ENCODE data around the gene CMSS1.

Gene CMSS1

GRCh38 chr3:99818818-99819217, 1.2 kb downstream of the CMSS1 start:
- H3K27ac ChIP-seq = no peak overlapping the region
- no peak for TF ChIP-seq CTCF (IDR thresholded peaks at IDR 0.05; ENCODE audit: low read depth, low read length, missing control alignments)
- in situ Hi-C loops (cut with HindIII; ENCODE audit: low pct_ligation_motif_present, low sequenced_read_pairs) = no loop called here
- no peaks in the 10 kb centered on the region for H3K27me3 ChIP-seq (replicated peaks)
- no peaks in the 10 kb centered on the region for H3K36me3 ChIP-seq (replicated peaks)
- no peak for DNase-seq
- H3K4me3 ChIP-seq (ENCODE audit: low read depth, low read length) = no peak overlapping the region

GRCh38 chr3:99823723-99824711, 6.4 kb downstream of the CMSS1 start:
- no peaks in the 10 kb centered on the region for H3K36me3 ChIP-seq (replicated peaks)
- no peak for DNase-seq
- in situ Hi-C loops (cut with HindIII; ENCODE audit: low pct_ligation_motif_present, low sequenced_read_pairs) = no loop called here
- no peak overlapping the region for H3K4me3 ChIP-seq (ENCODE audit: low read depth, low read length)
- H3K27ac ChIP-seq = no peak overlapping the region
- no peak for TF ChIP-seq CTCF (IDR thresholded peaks at IDR 0.05; ENCODE audit: low read depth, low read length, missing control alignments)
- H3K27me3 ChIP-seq (replicated peaks) = no peaks in the 10 kb centered on the region

GRCh38 chr3:99825004-99825640, 7.5 kb downstream of the CMSS1 start:
- no peak for DNase-seq
- in situ Hi-C loops (cut with HindIII; ENCODE audit: low pct_ligation_motif_present, low sequenced_read_pairs) = loop anchor here (25.0 kb wide), 2 partner anchors 237 to 437 kb away; partner anchors contain the start of gene TBC1D23
- Histone ChIP-seq H3K36me3 (replicated peaks) (no peaks in the 10 kb centered on the region), H3K4me3 (ENCODE audit: low read depth, low read length) (no peak overlapping the region), H3K27me3 (replicated peaks) (no peaks in the 10 kb centered on the region), H3K27ac (no peak overlapping the region)
- TF ChIP-seq CTCF (IDR thresholded peaks at IDR 0.05; ENCODE audit: low read depth, low read length, missing control alignments) = no peak

- in situ Hi-C loops (cut with HindIII; ENCODE audit: low pct_ligation_motif_present, low sequenced_read_pairs) = loop anchor here (25.0 kb wide), 2 partner anchors 232 to 432 kb away; partner anchors contain the start of gene TBC1D23
- Histone ChIP-seq H3K36me3 (replicated peaks) (no peaks in the 10 kb centered on the region), H3K27me3 (replicated peaks) (no peaks in the 10 kb centered on the region), H3K27ac (no peak overlapping the region), H3K4me3 (ENCODE audit: low read depth, low read length) (no peak overlapping the region)
- no peak for TF ChIP-seq CTCF (IDR thresholded peaks at IDR 0.05; ENCODE audit: low read depth, low read length, missing control alignments)
- DNase-seq = no peak
These were observed 12.2 kb downstream of the CMSS1 start for GRCh38 chr3:99829844-99830243.

GRCh38 chr3:99833617-99834205, 16.0 kb downstream of the CMSS1 start:
- H3K4me3 ChIP-seq (ENCODE audit: low read depth, low read length) = no peak overlapping the region
- no peak overlapping the region for H3K27ac ChIP-seq
- TF ChIP-seq CTCF (IDR thresholded peaks at IDR 0.05; ENCODE audit: low read depth, low read length, missing control alignments) = no peak
- in situ Hi-C loops (cut with HindIII; ENCODE audit: low pct_ligation_motif_present, low sequenced_read_pairs) = loop anchor here (25.0 kb wide), 2 partner anchors 229 to 429 kb away; partner anchors contain the start of gene TBC1D23
- no peaks in the 10 kb centered on the region for H3K27me3 ChIP-seq (replicated peaks)
- no peaks in the 10 kb centered on the region for H3K36me3 ChIP-seq (replicated peaks)
- no peak for DNase-seq

Data from brain microvascular endothelial cell (primary cell).